Measurements from ENCODE around the gene ABCB4. TPM values are rescaled to one million over a fixed set of nuclear protein-coding genes. Genes with fewer than 3 reads are reported as not detected.

Gene ABCB4
- total and polyA plus RNA-seq, 2 experiments from 2014 or later, result 1.2 to 1.5 TPM

DNA sequence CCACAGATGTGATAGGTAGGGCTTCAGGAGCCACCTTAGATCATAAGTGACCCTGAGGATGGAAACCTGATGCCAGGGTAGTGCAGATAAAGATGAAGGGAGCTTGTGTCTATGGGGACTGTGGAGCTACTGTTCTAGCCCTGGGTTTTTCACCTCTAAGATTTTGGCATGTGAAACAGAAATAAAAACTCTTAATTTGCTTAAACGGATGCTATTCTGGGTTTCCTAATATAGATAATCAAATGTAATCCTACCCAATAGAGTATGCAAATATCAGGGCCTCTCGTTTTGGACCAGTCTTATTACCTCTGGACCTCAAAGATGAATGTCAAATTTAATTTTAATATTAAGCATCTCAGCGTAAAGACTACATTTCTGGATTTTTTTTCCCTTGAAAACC lies 49.3 kb downstream of the ABCB4 start:
- Mint-ChIP-seq H3K36me3 (ENCODE audit: low read depth) (no peaks in the 10 kb centered on the region), H3K27me3 (ENCODE audit: insufficient read depth, low read depth, poor library complexity) (no peaks in the 10 kb centered on the region), H3K4me1 (no peaks in the 10 kb centered on the region), H3K27ac (no peak overlapping the region), H3K9me3 (no peaks in the 10 kb centered on the region), H3K4me3 (no peak overlapping the region)
- H3K4me3 ChIP-seq, result no peak overlapping the region
- ATAC-seq (no peak), DNase-seq (ENCODE audit: low spot score) (no peak)
- H2AFZ ChIP-seq, result no peak overlapping the region
- no peak overlapping the region for H3K4me2 ChIP-seq
- H3K27ac ChIP-seq (ENCODE audit: low read depth), result no peak overlapping the region
- no peaks in the 10 kb centered on the region for H3K79me2 ChIP-seq (replicated peaks; ENCODE audit: insufficient read depth)
- no peaks in the 10 kb centered on the region for H3K4me1 ChIP-seq (ENCODE audit: insufficient read depth)
- no peaks in the 10 kb centered on the region for H3K9me2 ChIP-seq (ENCODE audit: insufficient read depth)
- no peaks in the 10 kb centered on the region for H3K36me3 ChIP-seq (ENCODE audit: insufficient read depth)
- no peaks in the 10 kb centered on the region for H4K20me1 ChIP-seq (replicated peaks; ENCODE audit: insufficient read depth)
- no peaks in the 10 kb centered on the region for H3F3A ChIP-seq (replicated peaks; ENCODE audit: low read depth)
- no peak for TF ChIP-seq ZNF114 (CRISPR knock-in tag; IDR thresholded peaks at IDR 0.05)
- TF ChIP-seq EZH2phosphoT487 (IDR thresholded peaks at IDR 0.05; ENCODE audit: unreplicated experiment), result no peak
- TF ChIP-seq JUNB (IDR thresholded peaks at IDR 0.05; ENCODE audit: unreplicated experiment), result no peak
- no peak for TF ChIP-seq CREB1 (CRISPR knock-in tag; IDR thresholded peaks at IDR 0.05; ENCODE audit: low read depth)
- TF ChIP-seq, protein P1, sequence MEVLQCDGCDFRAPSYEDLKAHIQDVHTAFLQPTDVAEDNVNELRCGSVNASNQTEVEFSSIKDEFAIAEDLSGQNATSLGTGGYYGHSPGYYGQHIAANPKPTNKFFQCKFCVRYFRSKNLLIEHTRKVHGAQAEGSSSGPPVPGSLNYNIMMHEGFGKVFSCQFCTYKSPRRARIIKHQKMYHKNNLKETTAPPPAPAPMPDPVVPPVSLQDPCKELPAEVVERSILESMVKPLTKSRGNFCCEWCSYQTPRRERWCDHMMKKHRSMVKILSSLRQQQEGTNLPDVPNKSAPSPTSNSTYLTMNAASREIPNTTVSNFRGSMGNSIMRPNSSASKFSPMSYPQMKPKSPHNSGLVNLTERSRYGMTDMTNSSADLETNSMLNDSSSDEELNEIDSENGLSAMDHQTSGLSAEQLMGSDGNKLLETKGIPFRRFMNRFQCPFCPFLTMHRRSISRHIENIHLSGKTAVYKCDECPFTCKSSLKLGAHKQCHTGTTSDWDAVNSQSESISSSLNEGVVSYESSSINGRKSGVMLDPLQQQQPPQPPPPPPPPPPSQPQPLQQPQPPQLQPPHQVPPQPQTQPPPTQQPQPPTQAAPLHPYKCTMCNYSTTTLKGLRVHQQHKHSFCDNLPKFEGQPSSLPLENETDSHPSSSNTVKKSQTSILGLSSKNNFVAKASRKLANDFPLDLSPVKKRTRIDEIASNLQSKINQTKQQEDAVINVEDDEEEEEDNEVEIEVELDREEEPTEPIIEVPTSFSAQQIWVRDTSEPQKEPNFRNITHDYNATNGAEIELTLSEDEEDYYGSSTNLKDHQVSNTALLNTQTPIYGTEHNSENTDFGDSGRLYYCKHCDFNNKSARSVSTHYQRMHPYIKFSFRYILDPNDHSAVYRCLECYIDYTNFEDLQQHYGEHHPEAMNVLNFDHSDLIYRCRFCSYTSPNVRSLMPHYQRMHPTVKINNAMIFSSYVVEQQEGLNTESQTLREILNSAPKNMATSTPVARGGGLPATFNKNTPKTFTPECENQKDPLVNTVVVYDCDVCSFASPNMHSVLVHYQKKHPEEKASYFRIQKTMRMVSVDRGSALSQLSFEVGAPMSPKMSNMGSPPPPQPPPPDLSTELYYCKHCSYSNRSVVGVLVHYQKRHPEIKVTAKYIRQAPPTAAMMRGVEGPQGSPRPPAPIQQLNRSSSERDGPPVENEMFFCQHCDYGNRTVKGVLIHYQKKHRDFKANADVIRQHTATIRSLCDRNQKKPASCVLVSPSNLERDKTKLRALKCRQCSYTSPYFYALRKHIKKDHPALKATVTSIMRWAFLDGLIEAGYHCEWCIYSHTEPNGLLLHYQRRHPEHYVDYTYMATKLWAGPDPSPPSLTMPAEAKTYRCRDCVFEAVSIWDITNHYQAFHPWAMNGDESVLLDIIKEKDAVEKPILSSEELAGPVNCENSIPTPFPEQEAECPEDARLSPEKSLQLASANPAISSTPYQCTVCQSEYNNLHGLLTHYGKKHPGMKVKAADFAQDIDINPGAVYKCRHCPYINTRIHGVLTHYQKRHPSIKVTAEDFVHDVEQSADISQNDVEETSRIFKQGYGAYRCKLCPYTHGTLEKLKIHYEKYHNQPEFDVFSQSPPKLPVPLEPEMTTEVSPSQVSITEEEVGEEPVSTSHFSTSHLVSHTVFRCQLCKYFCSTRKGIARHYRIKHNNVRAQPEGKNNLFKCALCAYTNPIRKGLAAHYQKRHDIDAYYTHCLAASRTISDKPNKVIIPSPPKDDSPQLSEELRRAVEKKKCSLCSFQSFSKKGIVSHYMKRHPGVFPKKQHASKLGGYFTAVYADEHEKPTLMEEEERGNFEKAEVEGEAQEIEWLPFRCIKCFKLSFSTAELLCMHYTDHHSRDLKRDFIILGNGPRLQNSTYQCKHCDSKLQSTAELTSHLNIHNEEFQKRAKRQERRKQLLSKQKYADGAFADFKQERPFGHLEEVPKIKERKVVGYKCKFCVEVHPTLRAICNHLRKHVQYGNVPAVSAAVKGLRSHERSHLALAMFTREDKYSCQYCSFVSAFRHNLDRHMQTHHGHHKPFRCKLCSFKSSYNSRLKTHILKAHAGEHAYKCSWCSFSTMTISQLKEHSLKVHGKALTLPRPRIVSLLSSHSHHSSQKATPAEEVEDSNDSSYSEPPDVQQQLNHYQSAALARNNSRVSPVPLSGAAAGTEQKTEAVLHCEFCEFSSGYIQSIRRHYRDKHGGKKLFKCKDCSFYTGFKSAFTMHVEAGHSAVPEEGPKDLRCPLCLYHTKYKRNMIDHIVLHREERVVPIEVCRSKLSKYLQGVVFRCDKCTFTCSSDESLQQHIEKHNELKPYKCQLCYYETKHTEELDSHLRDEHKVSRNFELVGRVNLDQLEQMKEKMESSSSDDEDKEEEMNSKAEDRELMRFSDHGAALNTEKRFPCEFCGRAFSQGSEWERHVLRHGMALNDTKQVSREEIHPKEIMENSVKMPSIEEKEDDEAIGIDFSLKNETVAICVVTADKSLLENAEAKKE (CRISPR knock-in tag; IDR thresholded peaks at IDR 0.05), result no peak
- TF ChIP-seq, protein P2, sequence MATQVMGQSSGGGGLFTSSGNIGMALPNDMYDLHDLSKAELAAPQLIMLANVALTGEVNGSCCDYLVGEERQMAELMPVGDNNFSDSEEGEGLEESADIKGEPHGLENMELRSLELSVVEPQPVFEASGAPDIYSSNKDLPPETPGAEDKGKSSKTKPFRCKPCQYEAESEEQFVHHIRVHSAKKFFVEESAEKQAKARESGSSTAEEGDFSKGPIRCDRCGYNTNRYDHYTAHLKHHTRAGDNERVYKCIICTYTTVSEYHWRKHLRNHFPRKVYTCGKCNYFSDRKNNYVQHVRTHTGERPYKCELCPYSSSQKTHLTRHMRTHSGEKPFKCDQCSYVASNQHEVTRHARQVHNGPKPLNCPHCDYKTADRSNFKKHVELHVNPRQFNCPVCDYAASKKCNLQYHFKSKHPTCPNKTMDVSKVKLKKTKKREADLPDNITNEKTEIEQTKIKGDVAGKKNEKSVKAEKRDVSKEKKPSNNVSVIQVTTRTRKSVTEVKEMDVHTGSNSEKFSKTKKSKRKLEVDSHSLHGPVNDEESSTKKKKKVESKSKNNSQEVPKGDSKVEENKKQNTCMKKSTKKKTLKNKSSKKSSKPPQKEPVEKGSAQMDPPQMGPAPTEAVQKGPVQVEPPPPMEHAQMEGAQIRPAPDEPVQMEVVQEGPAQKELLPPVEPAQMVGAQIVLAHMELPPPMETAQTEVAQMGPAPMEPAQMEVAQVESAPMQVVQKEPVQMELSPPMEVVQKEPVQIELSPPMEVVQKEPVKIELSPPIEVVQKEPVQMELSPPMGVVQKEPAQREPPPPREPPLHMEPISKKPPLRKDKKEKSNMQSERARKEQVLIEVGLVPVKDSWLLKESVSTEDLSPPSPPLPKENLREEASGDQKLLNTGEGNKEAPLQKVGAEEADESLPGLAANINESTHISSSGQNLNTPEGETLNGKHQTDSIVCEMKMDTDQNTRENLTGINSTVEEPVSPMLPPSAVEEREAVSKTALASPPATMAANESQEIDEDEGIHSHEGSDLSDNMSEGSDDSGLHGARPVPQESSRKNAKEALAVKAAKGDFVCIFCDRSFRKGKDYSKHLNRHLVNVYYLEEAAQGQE (IDR thresholded peaks at IDR 0.05; ENCODE audit: unreplicated experiment), result no peak
- TF ChIP-seq, protein P3, sequence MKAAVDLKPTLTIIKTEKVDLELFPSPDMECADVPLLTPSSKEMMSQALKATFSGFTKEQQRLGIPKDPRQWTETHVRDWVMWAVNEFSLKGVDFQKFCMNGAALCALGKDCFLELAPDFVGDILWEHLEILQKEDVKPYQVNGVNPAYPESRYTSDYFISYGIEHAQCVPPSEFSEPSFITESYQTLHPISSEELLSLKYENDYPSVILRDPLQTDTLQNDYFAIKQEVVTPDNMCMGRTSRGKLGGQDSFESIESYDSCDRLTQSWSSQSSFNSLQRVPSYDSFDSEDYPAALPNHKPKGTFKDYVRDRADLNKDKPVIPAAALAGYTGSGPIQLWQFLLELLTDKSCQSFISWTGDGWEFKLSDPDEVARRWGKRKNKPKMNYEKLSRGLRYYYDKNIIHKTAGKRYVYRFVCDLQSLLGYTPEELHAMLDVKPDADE (IDR thresholded peaks at IDR 0.05), result no peak
- TF ChIP-seq STAT1 (IDR thresholded peaks at IDR 0.05; ENCODE audit: unreplicated experiment), result no peak
- TF ChIP-seq EZH2 (IDR thresholded peaks at IDR 0.05; ENCODE audit: low read depth, unreplicated experiment), result no peak
- no peak for TF ChIP-seq NANOG (IDR thresholded peaks at IDR 0.05; ENCODE audit: borderline replicate concordance)
- no peaks in the 10 kb centered on the region for H3K27me3 ChIP-seq (ENCODE audit: insufficient read depth)

Data from GM23338 (cell line).